ENCODE results near the gene HES7.
"Not testable (repeated sequence)": the region's sequence is repeated elsewhere in the genome, so short reads cannot be mapped to it uniquely, and the experiment has no call there.

HES7 gene

DNA sequence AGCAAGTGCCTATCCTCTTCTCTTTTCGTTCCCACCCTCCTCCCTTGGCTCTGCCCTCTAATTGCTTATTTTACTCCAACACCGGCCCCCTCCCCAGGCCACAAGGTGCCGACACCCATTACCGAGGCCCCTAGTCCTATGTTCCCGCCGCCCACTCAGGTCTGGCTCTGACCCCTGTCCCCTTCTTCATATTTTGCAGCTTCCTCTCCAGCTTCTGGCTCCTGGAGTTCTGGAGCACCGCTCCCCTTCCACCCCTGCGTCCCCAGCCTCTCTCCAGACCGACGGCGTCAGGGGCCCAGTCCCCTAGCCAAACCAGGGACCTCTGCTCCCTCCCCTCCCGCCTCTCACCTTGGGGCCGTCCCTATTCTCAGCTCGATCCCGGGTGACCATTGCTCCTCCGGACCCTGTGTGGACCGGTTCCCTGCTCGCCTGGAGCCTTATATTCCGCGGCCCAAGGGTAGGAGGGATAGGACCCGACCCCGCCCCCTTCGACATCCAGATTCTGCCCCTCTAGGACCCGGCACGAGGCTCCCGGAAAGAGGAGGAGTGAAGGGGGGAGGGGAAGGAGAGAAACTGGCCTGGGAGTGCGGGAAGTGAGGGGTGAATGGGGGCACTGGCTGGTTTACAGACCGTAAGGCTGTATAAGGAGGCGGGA, at the start of gene HES7:
HES7 (minus strand) TSS at position 412 of the 655 bp plus-strand sequence; CDS start at position 390, 22 bp downstream.
- peak; percentile 70 for DNase-seq

DNA sequence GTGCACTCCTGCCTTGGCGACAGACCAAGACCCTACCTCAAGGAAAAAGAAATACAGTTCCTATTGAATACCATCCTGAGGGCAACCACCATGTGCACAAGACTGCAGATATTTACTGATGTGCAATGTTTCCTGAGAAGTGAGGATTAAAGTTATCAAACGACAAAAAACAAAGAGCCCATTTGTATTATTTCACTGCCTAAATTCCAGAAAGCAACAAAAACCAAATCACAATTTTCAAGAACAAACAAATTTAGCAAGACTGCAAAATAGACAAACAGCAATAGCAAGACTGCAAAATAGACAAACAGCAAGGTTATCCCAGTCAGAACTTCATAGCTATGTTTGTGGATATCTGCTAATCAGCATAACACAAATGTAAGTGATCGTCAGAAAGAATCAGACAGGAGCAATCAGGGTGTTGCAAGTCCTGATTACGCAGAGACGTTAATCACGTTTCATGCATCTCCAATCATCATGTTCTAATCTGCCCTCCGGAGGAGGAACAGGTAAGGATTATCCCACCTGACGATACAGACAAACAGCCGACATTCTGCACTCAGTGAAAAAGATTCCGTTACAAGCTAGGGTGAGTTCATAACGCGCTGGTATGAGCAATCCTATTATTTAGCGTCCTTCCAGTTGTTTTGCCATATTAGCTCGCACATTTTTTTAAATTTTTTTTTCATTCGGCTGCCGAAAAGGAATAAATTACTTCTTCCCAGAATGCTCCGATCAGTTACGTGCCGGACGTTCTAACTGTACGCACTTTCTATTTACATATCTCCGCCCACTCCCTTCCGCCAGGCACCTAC, 49.4 kb upstream of the HES7 start:
- DNase-seq, result peak; percentile 87

DNA sequence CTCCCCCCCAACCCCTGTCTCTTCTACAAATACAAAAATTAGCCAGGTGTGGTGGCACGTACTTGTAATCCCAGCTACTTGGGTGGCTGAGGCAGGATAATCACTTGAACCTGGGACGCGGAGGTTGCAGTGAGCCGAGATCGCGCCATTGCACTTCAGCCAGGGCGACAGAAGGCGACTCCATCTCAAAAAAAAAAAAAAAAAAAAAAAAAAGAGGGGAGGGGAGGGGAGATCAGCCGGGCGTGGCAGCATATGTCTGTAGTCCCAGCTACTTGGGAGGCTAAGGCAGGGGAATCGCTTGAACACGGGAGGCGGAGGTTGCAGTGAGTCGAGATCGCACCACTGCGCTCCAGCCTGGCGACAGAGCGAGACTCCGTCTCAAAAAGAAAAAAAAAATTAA, 46.3 kb upstream of the HES7 start:
- DNase-seq, result not testable (repeated sequence)

- DNase-seq, result no peak
Observed at GRCh38 chr17:8167526-8167925, 43.6 kb upstream of the HES7 start.

- DNase-seq, result no peak
Observed at GRCh38 chr17:8166731-8167130, 42.8 kb upstream of the HES7 start.

GRCh38 chr17:8164815-8165131, 40.9 kb upstream of the HES7 start:
- DNase-seq, result no peak

DNA sequence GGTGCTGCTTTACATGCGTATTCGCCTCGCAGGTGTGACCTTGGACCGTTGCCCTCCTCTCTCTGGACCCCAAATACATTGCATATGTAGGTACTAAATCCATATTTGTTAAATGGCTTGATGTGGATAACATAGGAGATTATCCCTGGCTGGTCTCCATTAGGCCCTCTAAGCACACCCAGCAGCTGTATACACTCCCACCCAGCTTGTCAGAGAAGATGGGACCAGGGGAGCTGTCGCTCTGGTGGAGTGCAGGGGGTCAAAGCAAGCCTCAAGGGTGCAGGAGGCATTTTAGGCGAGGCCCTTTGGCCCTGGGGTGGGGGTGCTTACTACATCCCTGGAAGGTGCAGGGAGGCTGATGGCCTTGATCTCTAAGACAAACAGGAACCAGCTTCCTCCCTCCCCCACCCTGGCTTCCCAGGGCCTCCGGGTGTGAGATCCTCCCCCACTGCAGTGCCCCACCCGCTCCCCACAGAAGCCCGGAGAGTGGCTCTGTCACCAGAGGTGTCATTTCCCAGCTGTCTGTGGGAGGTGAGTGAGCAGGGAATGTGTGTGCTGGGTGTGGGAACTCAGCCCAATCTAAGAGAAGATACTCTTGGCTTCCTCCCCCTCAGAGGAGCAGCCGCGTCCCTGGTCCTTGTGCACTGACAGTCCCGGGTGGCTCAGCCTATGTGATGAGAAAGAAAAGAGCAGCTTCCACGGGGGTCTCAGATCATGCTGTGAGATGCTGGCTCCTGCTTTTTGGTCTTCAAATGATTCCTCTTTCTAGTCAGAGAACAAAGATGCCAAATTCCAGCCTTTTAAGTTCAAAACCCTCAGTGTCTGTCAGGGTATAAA, 40.3 kb upstream of the HES7 start:
- peak; percentile 88 for DNase-seq

DNA sequence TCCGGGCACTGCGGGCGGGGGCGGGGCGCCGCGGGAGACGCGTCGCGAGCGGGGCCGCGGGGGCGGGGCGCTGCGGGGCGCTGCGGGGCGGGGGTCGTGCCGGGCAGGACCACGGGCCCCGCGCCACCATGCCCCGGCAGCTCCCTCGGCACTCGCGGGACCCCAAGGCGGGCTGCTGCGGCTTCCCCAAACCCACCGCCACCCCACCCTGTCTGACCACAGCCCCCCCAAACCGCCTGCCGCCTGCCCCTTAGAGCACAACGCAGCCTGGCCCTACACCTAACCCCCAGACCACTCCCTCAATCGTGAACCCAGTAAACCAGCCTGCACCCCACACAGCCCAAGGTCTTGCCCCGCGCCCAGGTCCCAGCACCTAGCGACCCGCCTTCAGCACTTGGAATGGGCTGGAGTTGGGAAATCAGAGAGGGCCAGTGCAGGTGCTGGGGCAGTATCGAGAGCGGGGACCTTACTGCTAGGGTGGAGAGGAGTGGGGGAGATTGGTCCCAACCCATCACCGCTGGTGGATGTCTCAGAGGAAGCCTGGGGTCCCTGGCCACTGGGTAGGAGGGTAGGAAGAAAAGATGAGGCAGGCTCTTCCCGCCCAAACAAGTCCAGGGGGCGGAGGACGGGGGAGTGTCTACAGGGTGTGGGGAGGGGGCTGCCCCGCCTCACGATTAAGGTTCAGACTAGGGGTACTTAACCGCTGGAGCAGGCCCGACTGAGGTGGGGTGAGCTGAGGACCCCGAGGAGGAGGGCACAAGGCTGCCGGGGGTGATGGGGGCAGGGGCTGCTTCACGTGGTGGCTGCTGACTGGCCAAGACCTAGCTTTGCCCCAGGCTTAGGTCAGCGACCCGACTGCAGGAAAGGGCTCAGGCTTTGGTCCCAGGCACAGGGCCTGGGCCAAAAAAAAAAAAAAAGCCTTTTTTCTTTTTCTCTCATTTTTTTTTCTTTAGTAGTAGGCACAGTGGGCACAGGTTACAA, 39.4 kb upstream of the HES7 start:
- DNase-seq, result peak; percentile 79

- DNase-seq, result peak; percentile 91
Observed at GRCh38 chr17:8162233-8162996, 38.5 kb upstream of the HES7 start, which contains the start of gene VAMP2. Gene VAMP2 (minus strand): TSS chr17:8162948. CDS start chr17:8162879, 69 bp downstream.

DNA sequence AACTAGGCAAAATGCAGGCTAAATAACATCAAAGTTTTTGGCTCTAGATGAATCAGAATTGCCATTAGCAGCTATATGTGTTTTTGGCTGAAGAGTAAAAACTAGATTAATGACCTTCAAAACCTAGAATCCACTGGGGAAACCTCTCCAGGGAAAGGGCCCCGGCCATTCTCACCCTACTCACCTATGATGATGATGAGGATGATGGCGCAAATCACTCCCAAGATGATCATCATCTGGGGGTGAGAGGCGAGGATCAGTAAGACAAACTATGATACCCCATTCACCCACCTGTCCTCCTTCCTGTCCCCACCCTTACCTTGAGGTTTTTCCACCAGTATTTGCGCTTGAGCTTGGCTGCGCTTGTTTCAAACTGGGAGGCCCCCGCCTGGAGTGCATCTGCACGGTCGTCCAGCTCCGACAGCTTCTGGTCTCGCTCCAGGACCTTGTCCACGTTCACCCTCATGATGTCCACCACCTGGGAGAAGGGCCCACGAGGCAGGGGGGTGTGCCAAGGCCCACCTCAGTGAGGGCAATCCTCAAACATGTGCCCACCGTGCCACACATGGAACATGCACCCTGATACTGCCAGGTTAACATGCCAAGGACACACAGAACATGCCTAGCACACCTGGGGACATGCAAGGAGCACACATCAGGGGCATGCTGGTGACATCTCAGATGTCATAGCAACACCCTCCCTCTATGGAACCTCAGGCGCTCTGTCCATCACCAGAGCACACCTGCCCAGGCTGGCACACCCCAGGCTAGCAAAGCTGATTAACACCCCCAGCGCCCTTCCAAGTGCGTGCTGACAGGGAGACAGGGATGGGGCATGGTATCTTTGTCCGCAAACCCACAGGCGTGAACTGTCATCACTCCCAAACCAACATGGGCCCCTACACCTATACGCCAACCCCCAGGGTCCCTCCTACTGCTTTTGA, 37.7 kb upstream of the HES7 start:
- no peak for DNase-seq

GRCh38 chr17:8160741-8161221, 36.9 kb upstream of the HES7 start:
- peak; percentile 56 for DNase-seq

DNA sequence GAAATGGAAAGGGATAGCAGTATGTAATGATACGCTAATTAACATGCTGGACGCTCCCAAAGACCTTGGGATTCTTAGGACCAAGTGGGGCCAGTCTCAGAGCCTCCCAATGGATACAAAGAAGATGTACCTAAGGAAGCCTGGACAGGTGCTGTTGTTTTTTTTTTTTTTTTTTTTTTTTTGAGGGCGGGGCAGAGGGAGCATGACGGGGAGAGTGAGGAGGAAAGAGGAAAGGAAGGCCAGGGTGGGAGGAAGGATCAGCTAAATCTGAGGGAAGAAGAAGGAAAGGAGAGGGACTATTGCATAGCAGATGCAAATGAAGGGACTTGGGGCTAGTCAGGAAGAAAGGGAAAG, 36.3 kb upstream of the HES7 start:
- no peak for DNase-seq

DNA sequence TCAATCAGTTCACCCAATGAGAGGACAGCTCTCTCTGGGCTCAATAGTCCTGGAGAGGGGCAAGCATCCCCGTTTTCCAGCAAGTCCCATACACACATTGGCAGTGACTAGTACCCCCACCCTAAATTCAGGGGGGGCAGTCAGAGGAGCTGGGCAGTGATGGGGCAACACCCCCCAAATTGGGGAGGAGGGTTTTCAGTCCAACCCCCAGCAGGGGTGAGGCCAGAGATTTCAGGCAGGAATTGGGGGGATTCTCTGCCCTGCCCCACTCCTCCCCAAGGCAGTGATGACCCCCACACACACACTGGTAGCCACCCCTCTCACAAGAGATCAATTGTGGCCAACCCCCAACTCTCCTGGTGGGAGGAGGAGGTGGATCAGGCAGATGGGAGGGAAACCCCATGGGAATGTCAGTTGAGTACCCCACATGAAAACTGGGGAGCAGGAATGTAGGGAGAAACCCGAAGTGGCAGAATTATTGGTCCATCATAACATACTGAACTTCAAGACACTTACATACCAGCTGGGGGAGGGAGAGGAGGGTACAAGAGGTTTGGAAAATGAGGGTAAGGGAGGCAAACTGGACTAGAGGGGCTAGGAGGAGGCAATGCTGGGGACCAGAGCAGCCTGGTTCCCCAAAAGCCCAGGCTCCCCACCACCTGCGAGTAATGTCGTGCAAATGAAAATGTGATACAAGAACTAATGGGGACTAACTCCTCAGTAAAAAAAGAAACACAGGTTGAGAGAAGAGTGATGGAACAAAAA, 35.7 kb upstream of the HES7 start:
- no peak for DNase-seq

- DNase-seq, result no peak
Observed at GRCh38 chr17:8159032-8159400, 35.1 kb upstream of the HES7 start.

DNA sequence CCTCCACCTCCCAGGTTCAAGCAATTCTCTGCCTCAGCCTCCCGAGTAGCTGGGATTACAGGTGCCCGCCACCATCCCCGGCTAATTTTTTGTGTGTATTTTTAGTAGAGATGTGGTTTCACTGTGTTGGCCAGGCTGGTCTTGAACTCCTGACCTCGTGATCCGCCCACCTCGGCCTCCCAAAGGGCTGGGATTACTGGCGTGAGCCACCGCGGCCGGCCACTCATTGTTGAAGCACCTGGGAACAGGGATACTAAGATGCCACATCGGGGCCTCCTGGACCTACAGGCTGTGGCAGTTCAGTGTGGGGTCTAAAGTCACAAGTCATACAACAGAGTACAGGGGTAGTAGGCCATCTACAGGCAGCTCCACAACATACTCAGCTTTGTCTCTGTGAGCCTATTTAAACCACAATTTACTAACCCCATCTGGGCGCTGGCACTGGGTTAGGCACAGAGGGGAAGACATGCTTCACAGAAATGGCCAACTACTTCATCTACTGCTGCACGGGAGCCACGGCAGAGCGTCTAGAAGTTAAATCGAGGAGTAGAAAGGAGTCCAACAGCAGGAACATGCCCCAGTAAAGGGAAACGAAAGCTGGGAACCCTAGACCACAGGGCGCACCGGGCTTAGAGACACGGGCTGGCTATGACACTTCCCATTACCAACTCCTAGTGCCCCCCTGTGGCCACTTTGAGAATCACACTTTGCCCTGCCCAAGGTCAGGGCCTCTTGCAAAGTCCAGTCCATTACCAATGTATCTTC, 34.5 kb upstream of the HES7 start:
- peak; percentile 95 for DNase-seq

DNA sequence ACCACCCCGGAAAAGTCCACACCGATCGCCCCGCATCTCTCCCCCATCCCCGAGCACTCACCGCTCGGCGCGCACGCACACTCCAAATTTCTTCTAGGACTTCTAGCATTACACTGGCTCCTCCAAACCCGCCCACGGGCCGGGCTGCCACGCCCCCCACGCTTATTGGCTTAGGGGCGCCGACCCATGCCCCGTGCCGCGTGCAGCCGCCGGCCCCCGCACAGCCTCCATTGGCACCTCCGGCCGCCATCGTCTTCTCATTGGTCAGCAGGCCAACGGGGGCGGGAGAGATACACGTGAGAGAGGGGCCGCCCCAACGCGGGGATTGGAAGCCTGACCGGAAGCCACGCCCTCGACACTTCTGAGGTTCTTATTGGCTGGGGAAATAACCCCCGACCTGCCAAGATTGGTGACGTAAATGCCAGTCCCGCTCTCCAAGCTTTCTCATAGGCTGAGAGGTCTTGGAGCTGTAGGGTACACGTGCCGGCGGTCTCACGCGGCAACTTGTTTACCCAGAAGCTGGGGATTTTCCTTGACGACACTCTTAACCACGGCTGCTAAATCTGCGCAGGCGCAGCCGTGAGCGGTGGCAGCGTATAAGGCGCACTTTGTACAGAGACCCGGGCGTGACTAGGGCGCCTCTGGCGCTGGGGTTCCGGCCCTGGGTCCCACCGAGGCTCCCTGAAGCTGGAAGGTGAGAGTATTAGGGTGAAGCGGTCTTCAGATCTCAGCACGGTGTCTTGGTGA, 32.5 kb upstream of the HES7 start:
- DNase-seq, result peak; percentile 99

DNA sequence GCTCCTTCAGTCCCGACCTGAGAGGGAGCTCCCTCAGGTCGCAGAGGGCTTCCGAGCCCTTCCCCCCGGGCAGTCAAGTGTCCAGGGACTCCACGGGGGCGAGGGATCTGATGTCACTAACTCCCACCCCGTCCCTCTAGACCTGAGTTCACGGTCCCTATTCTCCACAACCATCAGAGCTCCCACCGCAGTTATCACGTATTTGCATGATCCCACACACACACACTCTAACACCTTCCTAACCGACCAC, 32.0 kb upstream of the HES7 start:
- no peak for DNase-seq

All from activated CD8-positive, alpha-beta memory T cell treated with anti-CD3 and anti-CD28 coated beads for 24 hours (primary cell).